Right hindlimb (tissue), 1 donor: ENCODE measurements around the gene GRK5.

Experiments used
- DNase-seq: peaks from one replicate; pipeline ENCODE4 v3.0.0-alpha.2; 2018

Gene GRK5

GRCh38 chr10:119323085-119324016 is 116.0 kb downstream of the GRK5 start:
- DNase-seq = no peak

DNA sequence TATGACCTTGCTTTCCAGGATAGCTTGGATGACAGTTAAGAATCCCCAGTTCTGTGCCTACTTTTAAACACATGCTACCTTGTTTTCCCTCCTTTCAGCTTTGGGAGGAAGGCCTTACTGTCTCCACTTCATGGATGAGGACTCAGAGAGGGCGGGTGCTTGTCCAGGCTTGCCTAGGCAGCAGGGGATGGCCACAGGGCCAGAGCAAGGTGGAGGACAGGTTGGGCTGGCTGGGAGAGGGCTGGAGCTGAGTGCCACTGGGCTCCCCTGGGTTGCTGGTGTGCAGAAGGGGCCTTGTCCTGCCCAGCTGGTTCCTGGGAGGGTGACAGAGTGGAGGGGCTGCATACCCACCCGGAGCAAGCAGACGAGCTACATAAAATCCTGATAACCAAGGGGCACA is 117.8 kb downstream of the GRK5 start:
- DNase-seq = no peak

GRCh38 chr10:119326167-119326566 is 118.8 kb downstream of the GRK5 start:
- no peak for DNase-seq

DNA sequence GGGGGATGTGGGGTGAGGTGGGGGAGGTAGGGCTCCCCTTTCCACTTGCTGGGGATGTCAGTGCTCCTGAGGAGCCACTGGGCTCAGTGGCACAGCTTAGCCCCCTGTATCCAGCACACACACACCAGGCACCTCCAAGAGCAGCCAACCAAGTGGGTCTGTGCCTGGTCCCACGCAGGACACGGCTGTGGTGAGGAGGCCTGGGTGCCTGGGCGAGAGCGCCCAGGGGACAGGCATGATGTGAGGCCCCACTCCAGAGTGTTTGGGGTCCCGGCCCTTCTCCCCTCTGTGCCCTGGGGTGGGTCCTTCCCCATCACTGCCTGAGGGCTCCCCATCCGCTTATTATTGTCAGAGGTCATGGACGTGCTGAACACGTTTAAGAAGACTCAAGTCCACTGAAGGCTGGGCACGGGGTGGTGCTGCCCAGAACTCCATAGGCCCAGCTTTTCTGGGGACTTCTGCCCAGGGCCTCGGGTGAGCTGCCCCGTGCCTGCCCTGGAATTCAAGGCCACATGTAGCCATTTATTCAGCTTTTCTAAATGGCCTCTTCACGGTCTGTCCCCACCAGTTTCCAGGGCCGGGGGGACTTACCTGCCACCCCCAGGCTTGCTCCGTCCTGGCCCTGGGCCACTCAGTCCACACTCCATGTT is 119.8 kb downstream of the GRK5 start:
- no peak for DNase-seq

- DNase-seq = no peak
These were observed 120.9 kb downstream of the GRK5 start for GRCh38 chr10:119328223-119328622.

DNA sequence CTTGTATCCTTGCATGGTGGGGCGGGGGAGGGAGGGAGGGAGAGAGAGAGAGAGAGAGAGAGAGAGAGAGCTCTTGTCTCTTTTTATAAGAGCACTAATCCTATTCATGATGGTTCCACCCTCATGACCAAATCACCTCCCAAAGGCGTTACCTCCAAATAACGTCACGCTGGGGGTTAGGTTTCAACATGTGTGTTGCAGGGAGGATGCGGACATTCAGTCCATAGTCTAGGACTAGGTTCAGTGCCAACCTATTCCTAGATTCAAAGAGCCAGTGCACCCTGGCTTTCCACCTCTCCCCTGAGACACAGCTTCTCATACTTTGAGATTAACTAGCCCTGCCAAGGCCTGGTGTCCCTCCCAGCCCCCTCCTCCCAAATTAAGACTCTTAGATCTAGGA is 123.0 kb downstream of the GRK5 start:
- DNase-seq = no peak

DNA sequence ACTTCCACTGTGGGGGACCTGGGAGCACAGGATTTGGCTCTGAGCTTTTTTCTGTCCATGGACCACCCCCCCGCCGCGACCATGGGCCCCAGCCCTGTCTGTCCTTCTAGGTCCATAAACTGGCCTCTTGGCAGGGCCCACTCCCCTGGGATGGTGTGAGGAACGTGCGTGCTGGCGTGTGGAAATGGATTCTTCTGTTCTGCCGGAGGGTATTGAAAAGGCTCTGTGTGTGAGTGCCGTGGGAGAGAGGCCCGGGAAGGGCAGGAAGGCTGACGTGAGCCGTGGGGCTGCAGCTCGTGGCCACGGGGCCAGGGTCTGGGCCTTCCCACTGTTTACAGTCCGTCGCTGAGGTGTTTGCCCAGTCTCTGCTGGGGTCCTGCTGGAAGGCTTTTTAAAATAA is 123.7 kb downstream of the GRK5 start:
- DNase-seq = peak; percentile 75

GRCh38 chr10:119333146-119333792 is 125.9 kb downstream of the GRK5 start:
- DNase-seq = no peak

GRCh38 chr10:119335671-119336353 is 128.4 kb downstream of the GRK5 start:
- no peak for DNase-seq

DNA sequence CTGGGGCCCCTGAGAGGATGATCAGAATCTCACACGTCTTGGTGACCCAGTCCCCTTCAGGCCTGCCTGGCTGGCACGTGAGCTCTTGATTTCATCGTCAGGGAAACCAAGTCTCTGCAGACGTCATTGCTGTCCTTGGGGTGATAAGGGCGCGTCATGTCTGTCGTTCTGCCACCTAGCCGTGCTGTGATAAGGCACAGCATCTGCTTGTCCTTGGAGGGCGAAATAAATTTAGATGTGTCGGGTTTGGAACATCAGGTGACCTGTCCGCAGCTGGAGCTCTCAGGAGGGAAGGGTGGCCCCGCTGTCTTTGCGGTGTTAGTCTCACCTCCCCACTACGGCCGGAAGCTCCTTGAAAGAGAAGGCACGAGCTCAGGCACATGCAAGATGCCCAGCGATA is 129.2 kb downstream of the GRK5 start:
- no peak for DNase-seq

GRCh38 chr10:119337223-119337622 is 129.9 kb downstream of the GRK5 start:
- no peak for DNase-seq

- no peak for DNase-seq
These were observed 130.5 kb downstream of the GRK5 start for GRCh38 chr10:119337796-119338432.

- DNase-seq = no peak
These were observed 131.7 kb downstream of the GRK5 start for GRCh38 chr10:119339109-119339508.

- DNase-seq = no peak
These were observed 133.6 kb downstream of the GRK5 start for GRCh38 chr10:119340893-119341458.

- peak; percentile 58 for DNase-seq
These were observed 134.3 kb downstream of the GRK5 start for GRCh38 chr10:119341459-119342301.

DNA sequence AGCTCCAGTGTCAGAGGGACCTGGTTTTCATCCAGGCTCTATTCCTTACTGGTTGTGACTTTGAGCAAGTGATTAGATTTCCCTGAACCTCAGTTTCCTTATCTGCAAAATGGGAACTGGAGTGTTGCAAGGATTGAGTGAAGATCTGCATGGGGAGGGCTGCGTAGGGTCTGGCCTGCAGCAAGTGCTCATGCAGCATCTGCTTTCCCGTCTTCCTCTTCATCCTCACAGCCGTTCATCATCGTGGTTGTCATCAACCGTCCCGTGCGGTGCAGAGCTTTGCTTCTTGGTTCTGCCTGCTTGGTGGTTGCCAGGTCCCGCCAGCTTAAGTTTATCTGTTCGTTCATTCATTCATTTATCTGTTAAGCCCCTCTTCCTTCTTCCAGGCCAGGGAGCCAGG is 135.0 kb downstream of the GRK5 start:
- DNase-seq = peak; percentile 14

DNA sequence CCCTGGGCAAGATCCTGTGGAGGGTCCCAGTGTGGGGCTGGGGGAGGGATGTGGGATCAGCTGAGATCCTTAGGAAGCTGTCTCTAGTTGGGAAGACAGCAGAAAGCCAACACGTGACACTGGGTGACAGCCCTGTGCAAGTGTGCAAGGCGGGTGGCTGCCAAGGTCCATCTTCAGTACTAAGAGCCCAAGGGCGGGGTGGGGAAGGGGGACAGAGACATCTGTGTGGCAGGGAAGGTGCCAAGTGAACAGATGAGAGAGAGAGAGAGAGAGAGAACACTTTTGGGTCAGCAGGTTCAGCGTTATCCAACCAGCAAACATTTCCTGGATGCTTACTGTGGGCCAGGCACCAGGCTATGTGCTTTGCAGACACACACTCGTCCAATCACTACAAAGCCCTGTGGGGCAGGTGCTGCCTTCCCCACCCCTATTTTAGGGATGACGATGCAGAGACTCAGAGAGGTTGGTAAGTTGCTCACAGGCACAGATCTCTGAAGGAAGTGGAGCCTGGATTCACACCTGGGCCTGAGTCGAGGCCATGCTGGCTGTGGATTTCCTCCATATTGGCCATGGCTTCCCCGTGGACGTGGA is 135.7 kb downstream of the GRK5 start:
- DNase-seq = peak; percentile 61

DNA sequence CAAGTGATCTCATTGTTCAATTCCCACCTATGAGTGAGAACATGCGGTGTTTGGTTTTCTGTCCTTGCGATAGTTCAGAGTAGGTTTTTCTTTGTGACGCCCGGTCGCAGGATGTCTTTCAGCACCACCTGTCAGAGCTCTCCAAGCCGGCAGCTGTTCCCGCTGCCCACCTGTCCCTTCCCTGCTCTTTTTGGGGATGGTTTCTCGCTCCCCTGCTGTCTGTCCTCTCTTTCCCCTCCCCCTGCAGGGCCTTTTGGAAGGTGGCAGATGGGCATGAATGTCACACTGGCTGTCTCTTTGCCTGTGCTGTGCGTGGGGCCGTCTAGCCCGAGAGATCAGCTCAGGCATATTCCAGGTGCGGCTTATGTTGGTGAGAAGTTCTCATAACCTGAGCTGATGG is 137.0 kb downstream of the GRK5 start:
- peak; percentile 11 for DNase-seq

DNA sequence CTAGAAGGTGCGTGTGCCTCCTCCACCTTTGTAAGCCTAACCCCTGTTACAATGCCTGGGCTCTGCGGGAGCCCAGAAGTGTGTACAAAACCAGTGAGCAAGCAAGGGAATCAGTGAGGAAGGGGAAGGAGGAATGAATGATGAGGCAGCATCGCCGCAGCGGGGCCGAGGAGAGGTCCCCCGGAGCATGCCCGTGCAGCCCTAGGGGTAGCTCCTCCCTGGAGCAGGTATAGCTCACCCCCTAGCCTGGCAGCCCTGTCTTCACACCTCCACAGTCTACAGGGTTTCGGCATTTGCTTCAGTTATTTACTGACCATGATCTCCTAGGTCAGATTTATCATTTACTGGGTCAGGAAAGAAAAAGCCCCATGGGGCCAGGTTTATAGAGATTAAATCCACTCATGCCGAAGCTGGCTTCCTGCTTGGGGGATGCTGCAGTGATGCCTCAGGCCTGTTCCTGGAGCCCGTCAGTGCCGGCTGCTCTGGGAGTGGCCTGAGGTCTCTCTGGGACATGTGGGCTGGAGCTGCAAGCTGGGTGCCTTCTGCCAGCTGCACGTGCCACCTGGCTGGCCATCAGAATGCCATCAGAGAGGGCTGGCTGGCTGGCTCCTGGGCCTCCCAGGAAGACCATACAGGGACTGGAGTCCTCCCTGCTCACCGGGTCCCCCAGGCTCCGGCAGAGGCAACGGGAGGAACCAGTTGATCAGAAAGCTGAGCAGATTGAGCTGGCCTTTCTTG is 138.9 kb downstream of the GRK5 start:
- peak; percentile 17 for DNase-seq
